ENCODE measurements around the gene RPL11. TPM values are rescaled to one million over a fixed set of nuclear protein-coding genes. Genes with fewer than 3 reads are reported as not detected.
"Not testable (repeated sequence)": the region's sequence is repeated elsewhere in the genome, so short reads cannot be mapped to it uniquely, and the experiment has no call there.

RPL11 gene
- total RNA-seq, 2 donors from 2014 or later: 553 to 720 TPM

DNA sequence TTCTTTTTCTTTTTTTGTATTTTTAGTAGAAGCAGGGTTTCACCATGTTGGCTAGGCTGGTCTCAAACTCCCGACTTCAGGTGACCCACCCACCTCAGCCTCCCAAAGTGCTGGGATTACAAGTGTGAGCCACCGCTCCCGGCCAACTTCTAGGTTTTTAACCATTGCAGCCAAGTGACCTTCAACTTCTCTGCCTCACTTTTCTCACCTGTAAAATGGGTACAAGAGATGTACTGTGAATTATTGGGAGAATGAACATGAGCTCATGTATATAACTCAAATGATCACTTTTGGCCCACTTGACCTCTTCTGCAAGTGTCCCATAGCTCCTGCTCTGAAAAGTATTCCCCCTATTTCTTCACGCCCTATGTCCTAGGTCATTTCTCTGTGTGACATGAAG, 11.8 kb upstream of the RPL11 start:
- WGBS, 2 donors: 84 to 86% methylated on average over 4 of the region's 4 CpGs
- DNase-seq: no peak
- ATAC-seq: no peak
- Histone ChIP-seq H3K36me3 (replicated peaks in 1 of 2; ENCODE audit: insufficient read depth in 1 of 2, low read depth in 2 of 2) (no peaks in the 10 kb centered on the region), H3K4me3 (no peak overlapping the region), H3K27ac (no peak overlapping the region), H3K27me3 (no peaks in the 10 kb centered on the region), H3K4me1 (no peaks in the 10 kb centered on the region), H3K9me3 (no peaks in the 10 kb centered on the region)
- intact Hi-C loops (cut with DNase I): no loop called here
- TF ChIP-seq, protein P1, sequence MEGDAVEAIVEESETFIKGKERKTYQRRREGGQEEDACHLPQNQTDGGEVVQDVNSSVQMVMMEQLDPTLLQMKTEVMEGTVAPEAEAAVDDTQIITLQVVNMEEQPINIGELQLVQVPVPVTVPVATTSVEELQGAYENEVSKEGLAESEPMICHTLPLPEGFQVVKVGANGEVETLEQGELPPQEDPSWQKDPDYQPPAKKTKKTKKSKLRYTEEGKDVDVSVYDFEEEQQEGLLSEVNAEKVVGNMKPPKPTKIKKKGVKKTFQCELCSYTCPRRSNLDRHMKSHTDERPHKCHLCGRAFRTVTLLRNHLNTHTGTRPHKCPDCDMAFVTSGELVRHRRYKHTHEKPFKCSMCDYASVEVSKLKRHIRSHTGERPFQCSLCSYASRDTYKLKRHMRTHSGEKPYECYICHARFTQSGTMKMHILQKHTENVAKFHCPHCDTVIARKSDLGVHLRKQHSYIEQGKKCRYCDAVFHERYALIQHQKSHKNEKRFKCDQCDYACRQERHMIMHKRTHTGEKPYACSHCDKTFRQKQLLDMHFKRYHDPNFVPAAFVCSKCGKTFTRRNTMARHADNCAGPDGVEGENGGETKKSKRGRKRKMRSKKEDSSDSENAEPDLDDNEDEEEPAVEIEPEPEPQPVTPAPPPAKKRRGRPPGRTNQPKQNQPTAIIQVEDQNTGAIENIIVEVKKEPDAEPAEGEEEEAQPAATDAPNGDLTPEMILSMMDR (IDR thresholded peaks at IDR 0.05): no peak
- TF ChIP-seq POLR2A (IDR thresholded peaks at IDR 0.05): no peak

DNA sequence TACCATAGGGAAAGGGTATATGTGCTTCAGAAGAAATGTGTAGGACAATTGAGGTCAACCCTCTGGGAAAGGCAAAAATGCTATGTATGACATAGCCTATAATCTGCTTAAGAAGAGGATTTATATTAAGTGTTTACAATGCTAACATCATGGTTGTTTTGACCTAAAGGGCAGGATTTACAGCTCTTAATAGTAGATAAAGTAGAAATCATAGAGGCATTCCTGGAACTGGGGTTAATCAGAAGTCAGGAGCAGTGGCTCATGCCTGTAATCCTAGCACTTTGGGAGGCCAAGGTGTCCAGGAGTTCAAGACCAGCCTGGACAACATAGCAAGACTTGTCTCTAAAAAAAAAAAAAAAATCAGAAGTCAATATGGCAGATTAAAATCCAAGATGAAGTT, 8.7 kb upstream of the RPL11 start:
- DNase-seq (no peak), ATAC-seq (no peak)
- no peaks in the 10 kb centered on the region for H3K9me3 ChIP-seq
- H3K4me1 ChIP-seq: no peaks in the 10 kb centered on the region
- no peak overlapping the region for H3K27ac ChIP-seq
- no peak for TF ChIP-seq POLR2A (IDR thresholded peaks at IDR 0.05)
- TF ChIP-seq, protein P1 (IDR thresholded peaks at IDR 0.05): no peak
- H3K36me3 ChIP-seq (replicated peaks in 1 of 2; ENCODE audit: insufficient read depth in 1 of 2, low read depth in 2 of 2): no peaks in the 10 kb centered on the region
- intact Hi-C loops (cut with DNase I): no loop called here
- H3K4me3 ChIP-seq: no peak overlapping the region
- no peaks in the 10 kb centered on the region for H3K27me3 ChIP-seq

DNA sequence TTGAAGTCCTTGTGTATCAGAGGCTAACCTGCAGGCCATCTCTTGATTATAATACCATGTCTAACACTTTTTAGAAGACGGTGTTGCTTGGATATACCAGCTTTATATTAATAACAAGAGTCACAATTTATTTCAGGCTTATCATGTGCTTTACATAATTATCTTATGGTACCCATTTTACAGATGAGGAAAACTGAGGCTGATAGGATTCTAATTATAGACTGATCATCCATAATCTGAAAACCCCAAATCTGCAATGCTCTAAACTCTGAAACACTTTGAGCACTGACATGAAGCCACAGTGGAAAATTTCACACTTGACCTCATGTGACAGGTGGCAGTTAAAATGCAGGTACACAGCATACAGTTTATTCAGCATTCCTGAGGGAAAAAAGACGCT, 7.2 kb upstream of the RPL11 start:
- H3K4me3 ChIP-seq: no peak overlapping the region
- H3K36me3 ChIP-seq (replicated peaks in 1 of 2; ENCODE audit: insufficient read depth in 1 of 2, low read depth in 2 of 2): no peaks in the 10 kb centered on the region
- H3K27ac ChIP-seq: no peak overlapping the region
- TF ChIP-seq, protein P1 (IDR thresholded peaks at IDR 0.05): no peak
- no peak for TF ChIP-seq POLR2A (IDR thresholded peaks at IDR 0.05)
- H3K4me1 ChIP-seq: no peaks in the 10 kb centered on the region
- no peaks in the 10 kb centered on the region for H3K9me3 ChIP-seq
- intact Hi-C loops (cut with DNase I): no loop called here
- H3K27me3 ChIP-seq: no peaks in the 10 kb centered on the region
- 43 to 69% methylated on average over 2 of the region's 2 CpGs for WGBS, 2 donors
- no peak for DNase-seq
- no peak for ATAC-seq

DNA sequence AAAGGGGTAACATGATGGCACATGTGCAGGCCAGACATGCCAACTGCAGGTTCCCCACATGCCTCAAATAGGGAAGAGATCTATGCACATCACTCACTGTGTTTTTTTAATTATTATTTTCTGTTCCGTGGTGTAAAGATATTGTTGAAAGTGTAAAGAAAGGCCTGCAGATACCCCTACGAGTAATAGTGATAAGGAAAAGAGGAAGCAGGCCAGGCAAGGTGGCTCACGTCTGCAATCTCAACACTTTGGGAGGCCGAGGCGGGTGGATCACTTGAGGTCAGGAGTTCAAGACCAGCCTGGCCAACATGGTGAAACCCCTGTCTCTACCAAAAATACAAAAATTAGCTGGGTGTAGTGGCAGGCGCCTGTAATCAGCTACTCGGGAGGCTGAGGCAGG, 6.4 kb upstream of the RPL11 start:
- ATAC-seq; intact Hi-C loops (cut with DNase I); H3K4me3 ChIP-seq; H3K9me3 ChIP-seq; H3K36me3 ChIP-seq (replicated peaks in 1 of 2; ENCODE audit: insufficient read depth in 1 of 2, low read depth in 2 of 2); DNase-seq; H3K27me3 ChIP-seq; H3K4me1 ChIP-seq; H3K27ac ChIP-seq: not testable (repeated sequence)
- WGBS, 2 donors: 65 to 71% methylated on average over 7 of the region's 7 CpGs

DNA sequence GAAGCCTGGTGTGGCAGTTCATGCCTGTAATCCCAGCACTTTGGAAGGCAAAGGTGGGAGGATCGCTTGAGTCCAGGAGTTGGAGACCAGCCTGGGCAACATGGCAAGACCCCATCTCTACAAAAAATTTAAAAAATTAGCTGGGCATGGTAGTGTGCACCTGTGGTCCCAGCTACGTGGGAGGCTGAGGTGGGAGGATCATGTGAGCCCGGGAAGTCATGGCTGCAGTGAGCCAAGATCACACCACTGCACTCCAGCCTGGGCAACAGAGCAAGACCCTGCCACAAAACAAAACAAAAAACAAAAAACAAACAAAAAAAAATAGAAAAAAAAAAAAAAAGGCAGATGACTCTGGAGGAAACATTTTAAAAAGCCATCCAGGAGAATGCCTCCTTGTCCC, 3.9 kb upstream of the RPL11 start:
- H3K27ac ChIP-seq; ATAC-seq; H3K36me3 ChIP-seq (replicated peaks in 1 of 2; ENCODE audit: insufficient read depth in 1 of 2, low read depth in 2 of 2); H3K4me3 ChIP-seq; H3K4me1 ChIP-seq; DNase-seq; intact Hi-C loops (cut with DNase I); H3K9me3 ChIP-seq; H3K27me3 ChIP-seq: not testable (repeated sequence)
- WGBS, 2 donors: 63 to 70% methylated on average over 3 of the region's 3 CpGs

DNA sequence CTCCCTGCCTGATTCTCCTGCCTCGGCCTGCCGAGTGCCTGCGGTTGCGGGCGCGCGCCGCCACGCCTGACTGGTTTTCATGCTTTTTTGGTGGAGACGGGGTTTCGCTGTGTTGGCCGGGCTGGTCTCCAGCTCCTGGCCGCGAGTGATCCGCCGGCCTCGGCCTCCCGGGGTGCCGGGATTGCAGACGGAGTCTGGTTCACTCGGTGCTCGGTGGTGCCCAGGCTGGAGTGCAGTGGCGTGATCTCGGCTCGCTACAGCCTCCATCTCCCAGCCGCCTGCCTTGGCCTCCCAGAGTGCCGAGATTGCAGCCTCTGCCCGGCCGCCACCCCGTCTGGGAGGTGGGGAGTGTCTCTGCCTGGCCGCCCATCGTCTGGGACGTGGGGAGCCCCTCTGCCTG, 3.3 kb upstream of the RPL11 start:
- H3K27me3 ChIP-seq; intact Hi-C loops (cut with DNase I); ATAC-seq; DNase-seq; H3K36me3 ChIP-seq (replicated peaks in 1 of 2; ENCODE audit: insufficient read depth in 1 of 2, low read depth in 2 of 2); H3K9me3 ChIP-seq; H3K4me3 ChIP-seq; H3K4me1 ChIP-seq; H3K27ac ChIP-seq: not testable (repeated sequence)
- 93% methylated on average over 4 of the region's 33 CpGs; no CpG with 5 or more reads in 1 of the 2 donors for WGBS, 2 donors

All from body of pancreas (tissue), 4 donors.